Occipital lobe (tissue), 2 donors: ENCODE measurements around the gene SRC. TPM values are rescaled to one million over a fixed set of nuclear protein-coding genes. Genes with fewer than 3 reads are reported as not detected.
"Not testable (repeated sequence)": the region's sequence is repeated elsewhere in the genome, so short reads cannot be mapped to it uniquely, and the experiment has no call there.

Experiments used
- DNase-seq: peaks from one replicate; lab custom pipeline; 2025; lab: John Stamatoyannopoulos, UW
- total RNA-seq: library from RNA; depleted of rRNA; stranded (reverse); fragments of >200 nt; gene quantifications from one replicate; pipeline ENCODE4 v1.2.3, GENCODE V29; 2014

Gene SRC
- total RNA-seq, 1 donor from 2014 or later = 19.2 TPM

- DNase-seq = peak; percentile 14
These were observed 9.4 kb upstream of the SRC start for GRCh38 chr20:37336369-37337207.

GRCh38 chr20:37337208-37337991 lies 8.5 kb upstream of the SRC start:
- DNase-seq = no peak

GRCh38 chr20:37338380-37338779 lies 7.6 kb upstream of the SRC start:
- DNase-seq = not testable (repeated sequence)

- DNase-seq = no peak
These were observed 6.7 kb upstream of the SRC start for GRCh38 chr20:37339208-37339607.

GRCh38 chr20:37339764-37340109 lies 6.2 kb upstream of the SRC start:
- DNase-seq = not testable (repeated sequence)

- no peak for DNase-seq
These were observed 4.9 kb upstream of the SRC start for GRCh38 chr20:37340998-37341397.

GRCh38 chr20:37341632-37342031 lies 4.3 kb upstream of the SRC start:
- no peak for DNase-seq

- DNase-seq = no peak
These were observed 3.4 kb upstream of the SRC start for GRCh38 chr20:37342231-37343177.

GRCh38 chr20:37343212-37343993 lies 2.5 kb upstream of the SRC start:
- no peak for DNase-seq

- no peak for DNase-seq
These were observed 2.0 kb upstream of the SRC start for GRCh38 chr20:37343994-37344355.

GRCh38 chr20:37344506-37345338 lies 1.2 kb upstream of the SRC start:
- DNase-seq = no peak

GRCh38 chr20:37346236-37346534 lies 245 bp downstream of the SRC start:
- DNase-seq = no peak

- no peak for DNase-seq
These were observed 801 bp downstream of the SRC start for GRCh38 chr20:37346535-37347346.

GRCh38 chr20:37347347-37347823 lies 1.4 kb downstream of the SRC start:
- no peak for DNase-seq

- no peak for DNase-seq
These were observed 2.2 kb downstream of the SRC start for GRCh38 chr20:37347891-37348791.

- DNase-seq = no peak
These were observed 3.0 kb downstream of the SRC start for GRCh38 chr20:37348792-37349516.
